IPS DF 4.7 (cell line): ENCODE data around the gene FAM234A.
"Not testable (repeated sequence)": the region's sequence is repeated elsewhere in the genome, so short reads cannot be mapped to it uniquely, and the experiment has no call there.

Experiments used
- DNase-seq: peaks from one replicate; pipeline ENCODE4 v3.0.0-alpha.2; 2013; ENCODE audit warnings: low spot score; ENCODE audit errors: extremely low read depth

Gene FAM234A

DNA sequence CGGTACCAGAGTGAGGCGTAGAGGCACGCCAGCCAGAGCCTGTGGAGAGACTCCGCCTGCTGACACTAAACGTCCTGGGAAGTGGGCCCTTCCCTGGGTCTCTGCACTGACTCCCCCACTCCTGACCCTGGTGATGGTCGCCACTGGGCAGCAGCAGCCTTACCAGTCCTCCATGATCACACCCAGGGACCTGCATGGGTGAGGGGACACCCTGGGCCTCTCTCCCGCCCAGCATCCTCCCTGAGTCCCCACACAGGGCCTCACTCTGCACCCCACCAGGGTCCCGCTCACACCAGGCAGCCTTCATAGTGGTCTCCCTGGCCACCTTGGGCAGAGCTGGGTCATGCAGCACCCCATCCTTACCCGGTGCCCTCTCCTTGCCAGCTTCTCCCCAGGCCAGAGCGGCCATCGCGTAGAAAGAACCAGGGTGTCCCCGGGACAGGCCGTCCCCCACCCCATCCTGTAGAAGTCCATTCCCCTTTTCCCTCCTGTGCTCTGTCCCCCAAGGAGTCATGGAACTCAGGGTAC, 30.4 kb downstream of the FAM234A start:
- DNase-seq, result no peak

DNA sequence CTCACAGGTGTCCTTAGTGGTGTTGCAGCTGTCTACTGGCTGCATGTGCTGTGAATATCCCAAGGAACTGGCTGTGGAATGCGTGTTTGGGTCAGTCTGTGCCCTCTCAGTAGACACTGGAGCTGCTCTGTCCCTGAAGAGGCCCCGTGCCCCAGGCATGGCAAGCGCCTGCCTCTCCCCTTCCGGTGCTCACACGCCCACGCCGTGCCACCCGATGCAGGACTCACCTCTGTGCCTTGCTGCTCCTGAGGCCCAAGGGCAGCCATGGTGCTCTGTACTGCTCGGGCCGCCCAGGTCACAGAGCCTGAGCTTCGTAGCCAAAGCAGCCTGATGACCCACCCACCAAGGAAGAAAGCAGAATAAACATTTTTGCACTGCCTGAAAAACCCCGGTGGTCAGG, 31.1 kb downstream of the FAM234A start:
- no peak for DNase-seq

DNA sequence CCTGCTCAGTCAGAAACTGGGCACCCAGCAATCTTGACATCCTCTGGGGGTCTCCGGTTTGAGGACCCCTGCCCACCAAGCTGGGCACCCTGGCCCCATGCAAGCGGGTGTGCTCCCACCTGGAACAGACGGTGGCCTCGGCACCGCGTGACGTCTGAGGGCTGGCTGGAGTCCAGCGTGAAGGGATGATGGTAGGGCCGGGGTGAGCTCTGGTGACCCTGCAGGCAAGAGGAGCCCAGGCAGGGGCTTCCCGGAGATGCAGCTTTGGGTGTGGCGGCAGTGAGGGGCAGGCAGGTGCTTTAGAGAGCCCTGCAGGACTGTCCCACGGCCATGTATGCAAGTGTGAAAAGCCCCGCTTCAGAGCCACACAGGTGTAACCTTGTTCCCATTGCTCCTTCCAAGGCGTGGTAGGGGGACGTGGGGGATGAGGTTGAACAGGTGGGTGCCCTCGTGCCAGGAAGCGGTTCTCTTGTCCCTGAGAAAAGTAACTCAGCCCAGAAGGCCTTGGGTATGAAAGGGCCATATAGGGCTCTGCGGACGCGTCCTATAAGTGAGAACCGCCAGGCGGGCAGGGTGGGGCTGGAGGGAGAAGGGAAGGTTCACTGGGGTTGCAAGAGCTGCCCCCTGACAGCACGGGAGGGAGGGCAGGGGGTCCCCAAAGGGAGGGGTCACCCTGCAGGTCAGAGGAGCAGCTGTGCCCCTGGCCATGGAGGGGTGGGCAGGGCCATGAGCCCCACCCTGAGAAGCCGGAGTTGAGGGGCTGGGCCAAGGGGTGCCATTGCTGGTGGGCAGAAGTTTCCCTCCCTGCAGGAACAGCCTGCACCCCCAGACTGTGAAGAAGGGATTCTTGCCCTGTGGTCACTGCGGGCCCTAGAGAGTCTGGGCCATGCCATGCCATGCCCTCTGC, 31.9 kb downstream of the FAM234A start:
- no peak for DNase-seq

DNA sequence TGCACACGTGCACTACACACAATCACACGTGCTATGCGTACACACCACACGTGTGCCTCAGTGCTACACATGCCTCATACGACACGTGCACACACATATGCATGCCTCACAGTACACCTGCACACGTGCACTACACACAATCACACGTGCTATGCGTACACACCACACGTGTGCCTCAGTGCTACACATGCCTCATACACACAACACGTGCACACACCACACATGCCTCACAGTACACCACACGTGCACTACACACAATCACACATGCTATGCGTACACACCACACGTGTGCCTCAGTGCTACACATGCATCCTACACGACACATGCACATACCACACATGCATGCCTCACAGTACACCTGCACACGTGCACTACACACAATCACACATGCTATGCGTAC, 32.9 kb downstream of the FAM234A start:
- DNase-seq, result not testable (repeated sequence)

DNA sequence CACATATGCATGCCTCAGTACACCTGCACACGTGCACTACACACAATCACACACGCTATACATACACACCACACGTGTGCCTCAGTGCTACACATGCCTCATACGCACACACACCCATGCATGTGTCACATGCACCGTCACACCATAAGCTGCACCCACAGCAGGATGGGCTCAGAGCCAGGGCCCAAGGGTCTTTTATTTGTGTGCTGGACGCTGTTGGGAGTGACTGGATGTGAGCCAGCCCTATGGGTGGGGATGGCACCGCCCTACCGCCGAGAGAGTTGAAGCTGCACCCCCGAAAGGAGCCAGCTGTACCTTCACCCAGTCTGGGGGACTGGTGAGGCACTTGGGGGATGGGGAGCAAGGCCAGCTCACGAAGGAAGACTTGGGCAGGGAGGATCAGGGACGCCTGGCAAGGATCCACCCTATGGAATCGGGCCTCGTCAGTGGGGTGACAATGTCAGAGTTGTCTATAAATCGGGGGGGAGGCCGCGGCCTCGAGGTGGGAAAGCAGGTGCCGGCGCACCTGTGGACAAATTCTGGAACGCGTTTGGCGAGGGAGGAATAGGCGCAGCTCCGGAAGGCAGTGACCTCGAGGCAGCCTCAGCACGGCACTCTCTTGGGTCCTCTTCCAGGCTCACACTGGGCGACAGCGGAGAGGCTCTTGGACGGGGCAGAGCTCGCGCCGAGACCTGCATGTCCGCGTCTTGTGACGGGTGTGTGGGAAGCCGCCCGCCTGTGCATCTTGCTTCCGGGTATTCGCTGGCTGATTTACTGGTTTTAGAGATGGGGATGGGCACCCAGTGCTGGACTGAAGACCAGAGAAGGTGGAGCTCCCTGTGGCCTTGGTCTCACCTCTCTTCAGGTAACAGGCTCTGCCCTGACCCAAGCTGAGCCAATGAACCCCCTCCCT, 33.8 kb downstream of the FAM234A start:
- no peak for DNase-seq

DNA sequence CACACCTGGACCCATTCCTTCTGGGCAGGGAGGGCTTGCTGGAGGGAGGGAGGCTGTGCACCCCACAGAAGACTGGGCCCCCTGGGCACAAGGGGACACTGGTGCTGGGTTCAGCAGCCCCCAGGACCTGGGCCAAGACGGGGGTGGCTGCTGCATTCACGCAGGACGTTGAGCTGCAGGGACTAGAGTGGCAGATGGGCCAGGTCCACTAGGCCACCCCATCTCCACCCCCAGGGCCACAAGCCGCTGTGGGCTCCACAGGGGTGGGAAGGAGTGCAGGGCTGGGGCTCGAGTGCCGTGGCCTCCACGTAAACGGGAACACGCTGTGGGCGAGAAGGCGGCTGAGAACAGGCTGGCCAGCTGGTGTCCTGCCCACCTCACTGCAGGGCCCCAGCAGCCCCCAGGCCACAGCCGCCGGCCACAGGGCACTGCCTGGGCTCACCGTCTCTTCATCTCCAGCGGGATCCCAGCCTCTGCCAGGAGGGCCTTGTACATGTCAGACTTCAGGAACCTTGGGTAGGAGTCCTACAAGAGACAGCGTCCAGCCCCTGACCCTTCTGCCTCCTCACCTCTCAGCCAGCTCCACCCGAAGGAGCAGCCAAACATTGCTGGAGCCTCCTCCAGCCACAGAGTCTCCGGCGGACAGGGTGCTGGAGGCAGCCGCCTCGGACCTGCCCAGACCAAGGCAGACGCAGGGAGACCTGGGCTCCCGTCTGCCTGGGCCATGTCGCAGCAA, 34.6 kb downstream of the FAM234A start:
- no peak for DNase-seq

DNA sequence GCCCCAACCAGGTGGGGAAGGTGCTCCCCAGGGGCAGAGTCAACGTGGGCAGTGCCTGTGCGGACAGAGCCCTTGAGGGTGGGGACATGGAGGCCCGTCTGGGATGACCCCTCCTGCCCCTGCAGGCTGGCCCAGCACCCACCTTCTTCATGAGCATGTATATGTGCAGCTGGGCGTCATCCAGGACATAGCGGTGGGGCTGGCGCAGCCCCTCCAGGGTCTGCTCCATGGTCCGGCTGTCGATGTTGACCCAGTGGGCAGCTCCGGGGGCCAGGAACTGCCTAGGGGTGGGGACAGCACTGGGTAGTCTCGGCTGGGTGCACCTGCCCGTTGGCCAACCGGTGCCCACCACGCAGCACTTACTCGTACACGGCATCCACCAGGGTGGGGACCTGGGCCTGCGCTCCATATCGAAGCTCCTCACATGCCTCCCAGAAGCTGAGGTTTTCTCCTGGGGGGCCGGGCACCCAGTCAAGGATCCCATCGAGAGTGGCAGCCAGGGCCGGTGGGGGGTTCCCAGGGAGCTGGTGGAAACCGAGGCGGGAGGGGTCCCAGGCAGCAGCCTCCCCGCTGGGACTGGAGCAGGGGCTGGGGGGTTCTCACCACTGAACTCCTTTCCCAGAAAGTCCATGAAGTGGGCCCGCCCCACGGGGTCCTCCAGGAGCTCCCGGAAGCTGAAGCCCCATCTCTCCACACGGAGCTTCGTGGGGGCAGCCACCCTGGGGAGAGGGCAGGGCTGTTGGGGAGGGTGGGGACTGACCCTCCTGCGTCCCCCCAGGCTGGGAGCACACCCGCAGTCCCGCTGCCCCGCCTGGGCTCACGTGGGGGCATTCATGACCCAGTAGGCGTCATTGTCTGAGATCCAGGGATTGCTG, 36.0 kb downstream of the FAM234A start:
- DNase-seq, result no peak

DNA sequence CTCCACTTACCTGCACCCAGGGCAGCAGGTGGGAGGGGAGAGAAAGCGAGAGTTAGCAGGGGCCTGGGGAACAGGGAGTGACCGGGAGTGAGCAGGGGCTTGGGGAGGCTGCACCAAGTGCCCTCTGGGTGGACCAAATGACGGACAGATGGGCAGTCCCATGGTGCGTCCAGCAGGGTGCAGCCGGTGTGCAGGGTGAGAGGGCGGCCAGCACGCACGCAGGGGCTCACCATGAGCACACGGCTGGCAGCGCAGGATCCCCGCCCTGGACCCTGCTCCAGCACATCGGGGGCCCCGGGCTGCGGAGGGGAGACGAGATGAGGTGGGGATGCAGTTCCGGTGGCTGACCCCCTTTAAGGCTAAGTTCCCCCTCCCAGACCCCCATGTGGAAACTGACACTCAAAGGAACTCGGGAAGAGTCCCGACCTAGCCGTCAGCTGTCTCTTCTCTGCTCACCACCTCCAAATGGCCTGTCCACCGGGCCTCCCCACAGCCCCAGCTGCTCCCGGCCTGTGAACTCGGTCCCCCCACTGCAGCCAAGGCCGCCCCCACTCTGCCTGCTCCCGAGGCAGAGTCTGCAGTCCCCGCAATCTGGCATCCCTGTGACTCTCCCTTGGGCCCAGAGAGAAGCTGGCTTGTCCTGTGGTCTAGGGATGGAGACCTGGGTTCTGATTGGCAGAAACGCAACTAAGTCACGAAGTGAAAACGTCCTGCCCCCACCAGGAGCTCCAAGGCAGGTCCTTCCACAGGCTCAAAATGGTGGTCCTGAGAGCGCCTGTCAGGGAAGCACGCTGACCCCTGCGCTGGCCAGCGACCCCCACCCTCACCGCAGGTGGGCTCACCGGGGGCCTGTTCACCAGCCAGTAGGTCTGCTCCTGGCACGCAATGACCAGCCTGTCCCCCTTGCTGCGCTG, 38.3 kb downstream of the FAM234A start:
- no peak for DNase-seq

DNA sequence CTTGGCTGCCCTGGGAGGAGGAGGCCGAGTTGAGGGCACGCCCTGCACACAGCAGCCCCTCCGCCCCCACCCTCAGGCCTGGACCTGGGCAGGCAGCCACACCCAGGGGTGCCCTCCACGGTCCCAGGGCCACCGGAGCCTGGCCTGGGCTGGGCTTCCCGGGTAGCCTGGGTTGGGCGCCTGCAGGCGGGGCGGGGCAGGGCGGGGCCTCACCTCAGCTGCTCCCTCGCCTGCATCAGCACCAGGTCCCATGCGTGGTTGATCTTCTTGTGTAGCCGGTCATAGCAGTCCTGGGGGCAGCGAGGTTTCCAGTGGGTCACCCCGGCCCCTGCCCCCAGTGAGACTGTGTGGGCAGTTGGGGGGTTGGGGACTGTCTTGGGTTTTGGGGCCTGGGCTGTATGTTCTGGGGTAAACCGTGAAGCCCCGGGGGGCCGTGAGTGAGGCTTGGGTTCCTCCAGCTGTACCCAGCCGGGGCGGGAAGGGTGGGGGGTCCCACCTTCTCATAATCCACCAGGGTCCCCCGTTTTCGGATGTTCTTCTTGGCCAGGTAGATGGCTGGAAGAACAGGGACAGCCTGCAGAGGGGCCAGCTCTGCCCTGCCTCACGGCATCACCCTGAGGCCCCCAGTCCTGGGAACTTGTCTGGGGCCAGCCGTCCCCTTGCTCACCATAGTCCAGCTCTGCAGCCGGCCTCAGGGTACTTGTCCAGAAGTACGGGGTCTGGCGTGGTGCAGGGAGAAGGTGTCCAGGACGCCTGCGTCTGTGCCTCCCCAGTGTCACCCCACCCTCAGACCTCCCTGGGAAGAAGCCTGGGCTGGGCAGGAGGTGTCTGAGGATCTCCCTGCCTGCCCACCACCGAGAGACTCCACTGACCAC, 39.2 kb downstream of the FAM234A start:
- DNase-seq, result no peak

DNA sequence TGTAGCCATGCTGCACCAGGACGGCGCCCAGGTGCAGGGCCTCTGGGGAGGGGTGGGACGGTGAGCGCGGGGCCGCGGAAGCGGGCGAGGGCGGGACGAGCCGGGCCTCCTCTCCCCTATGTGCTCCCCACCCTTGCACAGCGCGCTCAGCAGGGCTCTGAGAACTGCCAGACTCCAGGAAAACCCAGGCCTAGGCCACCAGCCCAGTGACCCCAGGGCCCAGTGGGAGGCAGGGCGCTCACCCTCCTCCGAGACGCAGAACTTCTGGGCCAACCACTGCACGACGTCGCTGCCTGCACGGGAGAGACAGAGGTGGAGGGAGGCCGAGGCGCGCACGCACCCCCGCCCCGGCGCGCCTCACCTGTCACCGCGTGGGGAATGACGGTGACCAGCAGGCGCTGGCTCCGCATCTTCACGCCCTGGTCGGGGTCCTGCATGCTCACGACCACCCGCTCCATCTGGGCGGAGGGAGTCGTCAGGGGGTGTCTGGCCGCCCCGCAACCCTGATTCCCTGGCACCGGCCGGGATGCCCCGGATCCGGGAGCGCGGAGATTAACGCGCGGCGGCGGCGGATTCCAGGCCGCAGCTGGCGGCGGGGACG, 40.5 kb downstream of the FAM234A start:
- no peak for DNase-seq

DNA sequence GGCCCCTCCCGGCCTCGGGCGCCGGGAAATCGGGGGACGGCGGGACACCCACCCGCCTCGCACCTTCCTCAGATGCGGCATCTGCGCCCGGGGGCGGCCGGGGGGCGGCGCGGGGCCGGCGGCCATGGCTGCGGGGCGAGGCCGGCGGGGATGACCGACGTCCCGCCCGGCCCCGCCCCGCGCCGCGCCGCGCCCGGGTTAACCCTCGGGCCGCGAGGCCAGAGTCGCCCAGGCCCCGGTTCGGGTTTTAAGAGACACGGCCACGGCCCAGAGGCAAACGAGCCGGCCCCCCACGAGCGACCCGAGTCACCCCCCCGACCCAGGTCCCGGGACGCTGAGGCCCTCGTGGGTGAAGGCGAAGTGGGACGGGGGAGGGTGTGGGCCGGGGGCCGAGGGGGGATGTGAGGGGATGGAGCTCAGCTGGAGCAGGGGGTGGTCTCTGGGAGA, 41.2 kb downstream of the FAM234A start, which contains the start of gene RGS11:
Gene RGS11 (minus strand): TSS at position 159 of the 447 bp plus-strand sequence. CDS start 33 bp downstream, at position 126.
- DNase-seq, result no peak

DNA sequence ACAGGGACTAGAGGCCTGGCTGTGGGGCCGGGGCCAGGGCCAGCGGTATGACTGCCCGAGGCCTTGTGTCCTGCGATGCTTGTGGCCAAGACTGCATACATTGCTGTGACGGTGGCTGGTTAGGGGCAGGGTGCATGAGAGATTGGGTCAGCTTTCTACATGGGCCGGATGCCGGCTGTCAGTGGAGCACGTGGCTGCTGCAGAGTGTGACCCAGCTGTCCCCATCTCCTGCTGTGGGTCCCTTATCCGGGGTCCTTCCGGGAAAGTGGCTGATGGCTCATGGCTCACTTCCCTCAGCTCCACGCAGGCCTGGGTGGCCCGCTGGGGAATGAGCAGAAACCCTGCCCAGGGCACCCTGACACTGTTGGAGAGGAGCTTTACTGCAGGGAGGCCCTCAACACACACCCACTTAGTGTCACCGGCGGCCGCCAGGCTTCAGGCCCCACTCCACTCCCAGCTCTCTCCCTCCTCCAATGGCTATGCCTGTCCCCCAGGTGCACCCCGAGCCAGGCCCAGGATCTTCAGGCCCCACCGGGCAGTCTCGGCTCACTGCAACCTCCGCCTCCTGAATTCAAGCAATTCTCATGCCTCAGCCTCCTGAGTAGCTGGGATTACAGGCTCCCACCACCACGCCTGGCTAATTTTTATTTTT, 41.9 kb downstream of the FAM234A start:
- DNase-seq, result no peak

DNA sequence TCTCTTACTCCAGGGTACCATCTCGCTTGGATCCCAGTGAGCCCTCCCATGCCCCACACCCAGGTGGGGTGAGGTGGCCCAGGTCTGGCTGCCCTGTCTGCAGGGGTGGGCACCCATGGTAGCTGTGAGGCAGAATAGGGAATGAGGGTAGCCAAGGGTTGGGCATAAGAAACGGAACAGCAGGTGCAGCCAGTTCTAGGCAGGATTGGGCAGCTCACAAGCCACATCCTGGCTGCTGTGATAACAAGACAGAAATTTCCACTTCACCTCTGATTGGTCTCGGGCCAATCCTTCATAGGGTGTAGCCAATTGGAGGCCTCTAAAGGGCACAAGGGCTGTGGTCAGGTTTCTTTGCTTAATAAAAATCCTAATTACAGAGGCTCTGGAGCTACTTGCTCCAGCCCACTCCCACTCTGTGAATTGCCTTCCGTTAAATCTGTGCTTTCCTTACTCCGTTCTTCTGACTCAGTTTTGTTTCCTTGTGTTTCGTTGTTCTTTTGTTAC, 44.3 kb downstream of the FAM234A start:
- no peak for DNase-seq

DNA sequence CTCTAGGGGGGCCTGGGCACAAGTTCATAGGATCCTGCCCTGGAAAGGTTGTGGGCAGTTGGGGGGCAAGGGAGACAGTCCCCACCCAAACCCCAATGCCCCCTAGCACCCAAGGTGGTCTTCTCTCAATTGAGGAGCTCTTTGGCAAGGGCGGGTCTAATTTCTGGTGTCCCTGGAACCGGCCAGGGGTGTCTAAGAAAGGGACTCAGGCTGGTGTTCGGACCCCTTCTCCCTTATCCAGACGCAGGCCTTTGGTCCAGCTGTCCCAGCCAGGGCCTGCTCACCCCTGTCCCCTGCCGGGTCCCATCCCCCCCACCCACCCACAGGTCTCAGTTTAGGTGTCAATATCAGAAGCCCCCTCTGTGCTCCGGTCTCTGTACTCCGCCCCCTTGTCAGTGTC, 44.9 kb downstream of the FAM234A start:
- DNase-seq, result no peak

DNA sequence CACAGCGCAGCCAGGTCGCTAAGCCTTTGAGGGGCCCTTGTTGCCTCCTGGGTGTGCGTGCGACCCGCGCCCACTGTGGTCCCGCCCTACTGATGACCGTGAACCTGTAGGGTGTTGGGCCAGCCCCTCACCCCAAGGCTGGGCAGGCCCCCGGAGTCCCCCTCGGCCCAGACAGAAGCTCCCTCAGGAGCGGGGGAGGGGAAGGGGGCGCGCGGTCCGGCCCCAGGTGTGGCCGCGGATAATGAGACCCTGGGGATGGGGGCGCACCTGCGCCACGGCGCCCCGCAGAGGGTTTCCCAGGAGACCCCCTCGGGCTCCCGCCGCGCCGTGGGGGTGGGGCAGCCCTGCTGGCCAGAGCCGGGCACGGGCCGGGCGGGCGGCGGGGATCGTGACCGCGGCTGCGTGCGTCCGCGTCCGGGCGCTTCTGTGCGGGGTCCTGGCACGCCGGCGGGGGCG, 45.4 kb downstream of the FAM234A start:
- no peak for DNase-seq

DNA sequence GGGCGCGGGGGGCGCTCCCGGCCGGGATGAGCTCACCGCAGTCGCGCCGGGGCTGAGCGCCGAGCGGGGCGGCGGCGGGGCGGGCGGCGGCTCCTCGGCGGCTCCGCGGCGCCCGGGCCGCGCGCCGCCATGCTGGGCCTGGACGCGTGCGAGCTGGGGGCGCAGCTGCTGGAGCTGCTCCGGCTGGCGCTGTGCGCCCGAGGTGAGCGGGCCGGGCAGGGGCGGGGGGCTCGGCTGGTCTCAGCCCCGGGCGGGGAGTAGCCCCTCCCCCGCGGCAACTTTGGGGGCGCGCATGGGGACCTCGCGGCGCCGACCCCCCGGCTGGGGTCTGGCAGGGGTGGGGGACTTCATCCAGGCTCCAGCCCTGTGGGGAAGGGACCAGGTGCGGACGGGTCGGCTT, 45.9 kb downstream of the FAM234A start, which contains the start of gene ARHGDIG:
Gene ARHGDIG (plus strand): TSS at position 40 of the 400 bp plus-strand sequence. CDS start 90 bp downstream, at position 130.
- DNase-seq, result no peak
